ENCODE measurements around the gene RCE1. TPM values are rescaled to one million over a fixed set of nuclear protein-coding genes. Genes with fewer than 3 reads are reported as not detected.
A peak's percentile ranks its signal among the peaks of the same experiment; 100 is the strongest.

RCE1 gene
- total and polyA plus RNA-seq, 8 donors = 8.2 to 19.0 (median 10.1) TPM

GRCh38 chr11:66856496-66857233 is 13.4 kb downstream of the RCE1 start, which contains the start of gene LRFN4:
LRFN4 (plus strand) TSS chr11:66857064; CDS start chr11:66857745, 681 bp downstream.
- WGBS, 2 donors = 0 to 1% methylated on average over 35 to 103 of the region's 103 CpGs
- Histone ChIP-seq H3K4me3 (peak within 1 kb of the TSS; percentile 38 to 57 (median 53)), H3K36me3 (no peaks in the 10 kb centered on the region), H3K9me3 (no peaks in the 10 kb centered on the region), H3K4me1 (peaks cover 0 to 6% (median 5%) of the 10 kb centered on the region in 3 donors), H3K27me3 (no peaks in the 10 kb centered on the region), H3K27ac (peak within 1 kb of the TSS; percentile 56 to 84 (median 64))
- intact Hi-C loops (cut with DNase I) = no loop called here
- DNase-seq = peak in 1 of 6 donors; percentile 73
- no peak for FAIRE-seq
- ATAC-seq = peak; percentile 42 to 59 (median 48)
- TF ChIP-seq, protein P1, sequence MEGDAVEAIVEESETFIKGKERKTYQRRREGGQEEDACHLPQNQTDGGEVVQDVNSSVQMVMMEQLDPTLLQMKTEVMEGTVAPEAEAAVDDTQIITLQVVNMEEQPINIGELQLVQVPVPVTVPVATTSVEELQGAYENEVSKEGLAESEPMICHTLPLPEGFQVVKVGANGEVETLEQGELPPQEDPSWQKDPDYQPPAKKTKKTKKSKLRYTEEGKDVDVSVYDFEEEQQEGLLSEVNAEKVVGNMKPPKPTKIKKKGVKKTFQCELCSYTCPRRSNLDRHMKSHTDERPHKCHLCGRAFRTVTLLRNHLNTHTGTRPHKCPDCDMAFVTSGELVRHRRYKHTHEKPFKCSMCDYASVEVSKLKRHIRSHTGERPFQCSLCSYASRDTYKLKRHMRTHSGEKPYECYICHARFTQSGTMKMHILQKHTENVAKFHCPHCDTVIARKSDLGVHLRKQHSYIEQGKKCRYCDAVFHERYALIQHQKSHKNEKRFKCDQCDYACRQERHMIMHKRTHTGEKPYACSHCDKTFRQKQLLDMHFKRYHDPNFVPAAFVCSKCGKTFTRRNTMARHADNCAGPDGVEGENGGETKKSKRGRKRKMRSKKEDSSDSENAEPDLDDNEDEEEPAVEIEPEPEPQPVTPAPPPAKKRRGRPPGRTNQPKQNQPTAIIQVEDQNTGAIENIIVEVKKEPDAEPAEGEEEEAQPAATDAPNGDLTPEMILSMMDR (IDR thresholded peaks at IDR 0.05) = no peak

GRCh38 chr11:66857234-66857926 is 14.1 kb downstream of the RCE1 start:
- H3K36me3 ChIP-seq = no peaks in the 10 kb centered on the region
- no peaks in the 10 kb centered on the region for H3K9me3 ChIP-seq
- intact Hi-C loops (cut with DNase I) = no loop called here
- DNase-seq (peak in 2 of 6 donors; percentile 63 to 69), ATAC-seq (no peak), FAIRE-seq (no peak)
- H3K27me3 ChIP-seq = no peaks in the 10 kb centered on the region
- TF ChIP-seq, protein P1 (IDR thresholded peaks at IDR 0.05) = no peak
- peaks cover 0 to 6% (median 5%) of the 10 kb centered on the region in 3 donors for H3K4me1 ChIP-seq
- H3K4me3 ChIP-seq = peak overlapping the region in 2 of 4 donors; percentile 51 to 55
- H3K27ac ChIP-seq = no peak overlapping the region
- WGBS, 2 donors = 60 to 89% methylated on average over 23 to 45 of the region's 47 CpGs

- Histone ChIP-seq H3K4me3 (no peak overlapping the region), H3K27ac (no peak overlapping the region), H3K9me3 (no peaks in the 10 kb centered on the region), H3K4me1 (peaks cover 0 to 6% (median 5%) of the 10 kb centered on the region in 3 donors), H3K36me3 (no peaks in the 10 kb centered on the region), H3K27me3 (no peaks in the 10 kb centered on the region)
- TF ChIP-seq, protein P1 (IDR thresholded peaks at IDR 0.05) = no peak
- no peak for ATAC-seq
- 95 to 98% methylated on average over 19 of the region's 19 CpGs for whole genome bisulfite sequencing, 2 donors
- intact Hi-C loops (cut with DNase I) = no loop called here
- no peak for DNase-seq
- no peak for FAIRE-seq
Measured at GRCh38 chr11:66857927-66858185, 14.6 kb downstream of the RCE1 start.

DNA sequence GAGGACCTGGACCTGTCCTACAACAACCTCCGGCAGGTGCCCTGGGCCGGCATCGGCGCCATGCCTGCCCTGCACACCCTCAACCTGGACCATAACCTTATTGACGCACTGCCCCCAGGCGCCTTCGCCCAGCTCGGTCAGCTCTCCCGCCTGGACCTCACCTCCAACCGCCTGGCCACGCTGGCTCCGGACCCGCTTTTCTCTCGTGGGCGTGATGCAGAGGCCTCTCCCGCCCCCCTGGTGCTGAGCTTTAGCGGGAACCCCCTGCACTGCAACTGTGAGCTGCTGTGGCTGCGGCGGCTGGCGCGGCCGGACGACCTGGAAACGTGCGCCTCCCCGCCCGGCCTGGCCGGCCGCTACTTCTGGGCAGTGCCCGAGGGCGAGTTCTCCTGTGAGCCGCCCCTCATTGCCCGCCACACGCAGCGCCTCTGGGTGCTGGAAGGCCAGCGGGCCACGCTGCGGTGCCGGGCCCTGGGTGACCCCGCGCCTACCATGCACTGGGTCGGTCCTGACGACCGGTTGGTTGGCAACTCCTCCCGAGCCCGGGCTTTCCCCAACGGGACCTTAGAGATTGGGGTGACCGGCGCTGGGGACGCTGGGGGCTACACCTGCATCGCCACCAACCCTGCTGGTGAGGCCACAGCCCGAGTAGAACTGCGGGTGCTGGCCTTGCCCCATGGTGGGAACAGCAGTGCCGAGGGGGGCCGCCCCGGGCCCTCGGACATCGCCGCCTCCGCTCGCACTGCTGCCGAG is 15.1 kb downstream of the RCE1 start:
- H3K36me3 ChIP-seq = no peaks in the 10 kb centered on the region
- peaks cover 0 to 6% (median 5%) of the 10 kb centered on the region in 3 donors for H3K4me1 ChIP-seq
- H3K27ac ChIP-seq = no peak overlapping the region
- 96 to 97% methylated on average over 61 to 62 of the region's 62 CpGs for WGBS, 2 donors
- H3K27me3 ChIP-seq = no peaks in the 10 kb centered on the region
- no peak for ATAC-seq
- TF ChIP-seq, protein P1 (IDR thresholded peaks at IDR 0.05) = no peak
- H3K4me3 ChIP-seq = no peak overlapping the region
- no peaks in the 10 kb centered on the region for H3K9me3 ChIP-seq
- FAIRE-seq = no peak
- intact Hi-C loops (cut with DNase I) = no loop called here
- DNase-seq = peak in 2 of 6 donors; percentile 65 to 83

All from pancreas (tissue), 10 donors.